Activated CD4-positive, alpha-beta memory T cell treated with anti-CD3 and anti-CD28 coated beads, Interleukin-2, amount 10 ng/mL, durations not matched to agents 7 days and 5 days (primary cell): Measurements from ENCODE around the gene PANX2. TPM values are rescaled to one million over a fixed set of nuclear protein-coding genes. Genes with fewer than 3 reads are reported as not detected.
"Not testable (repeated sequence)": the region's sequence is repeated elsewhere in the genome, so short reads cannot be mapped to it uniquely, and the experiment has no call there.

Experiments
- CTCF ChIA-PET: fragments of 350-600 bp; sonication (Branson Sonifier 250); formaldehyde crosslinking; loops from one replicate; lab custom pipeline; 2021; ENCODE audit warnings: antibody characterized with exemption, inconsistent platforms; lab: Charles Lee
- POLR2A ChIA-PET: fragments of 350-600 bp; sonication (Branson Sonifier 250); formaldehyde crosslinking; loops from one replicate; lab custom pipeline; 2021; ENCODE audit warnings: antibody characterized with exemption; lab: Charles Lee
- DNase-seq: peaks from one replicate; pipeline ENCODE4 v3.0.0-alpha.2; 2020
- H3K27ac Mint-ChIP-seq: one replicate; pipeline ENCODE4 v1.8.0; 2021; ENCODE audit warnings: mild to moderate bottlenecking, mixed read lengths
- H3K27me3 Mint-ChIP-seq: one replicate; pipeline ENCODE4 v1.8.0; 2021; ENCODE audit warnings: mixed read lengths
- H3K36me3 Mint-ChIP-seq: one replicate; pipeline ENCODE4 v1.8.0; 2021; ENCODE audit warnings: low read depth, mixed read lengths
- H3K4me1 Mint-ChIP-seq: one replicate; pipeline ENCODE4 v1.8.0; 2021; ENCODE audit warnings: mixed read lengths
- H3K4me3 Mint-ChIP-seq: one replicate; pipeline ENCODE4 v1.8.0; 2021; ENCODE audit warnings: mild to moderate bottlenecking, mixed read lengths
- H3K9me3 Mint-ChIP-seq: one replicate; pipeline ENCODE4 v1.8.0; 2021; ENCODE audit warnings: mixed read lengths
- total RNA-seq, 2 experiments: library from RNA; stranded (reverse); gene quantifications; one replicate each; pipeline ENCODE4 v1.2.3, GENCODE V29; 2021

The PANX2 gene
- total RNA-seq, 2 experiments from 2014 or later: 0.83 to 0.88 TPM

DNA sequence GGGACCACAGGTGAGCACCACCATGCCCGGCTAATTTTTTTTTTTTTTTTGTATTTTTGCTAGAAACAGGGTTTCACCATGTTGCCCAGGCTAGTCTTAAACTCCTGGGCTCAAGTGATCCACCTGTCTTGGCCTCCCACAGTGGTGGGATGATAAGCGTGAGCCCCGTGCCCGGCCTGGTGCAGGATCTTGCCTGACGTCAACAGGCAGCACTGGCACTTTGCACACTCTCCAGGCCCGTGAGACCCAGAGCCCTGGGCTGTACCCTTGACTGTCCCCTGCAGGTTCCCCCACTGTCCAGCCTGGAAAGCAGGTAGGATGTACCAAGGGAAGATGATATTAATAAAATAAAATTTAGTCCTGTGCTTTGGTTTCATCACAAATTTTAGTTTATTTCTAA lies 29.1 kb upstream of the PANX2 start:
- no peak for DNase-seq
- H3K4me3 Mint-ChIP-seq: no peak overlapping the region
- H3K27me3 Mint-ChIP-seq: peaks cover 26% of the 10 kb centered on the region
- no peak overlapping the region for H3K27ac Mint-ChIP-seq
- H3K9me3 Mint-ChIP-seq: no peaks in the 10 kb centered on the region
- no peaks in the 10 kb centered on the region for H3K36me3 Mint-ChIP-seq
- ChIA-PET CTCF (no interaction called here), POLR2A (no interaction called here)
- H3K4me1 Mint-ChIP-seq: peaks cover 2% of the 10 kb centered on the region

DNA sequence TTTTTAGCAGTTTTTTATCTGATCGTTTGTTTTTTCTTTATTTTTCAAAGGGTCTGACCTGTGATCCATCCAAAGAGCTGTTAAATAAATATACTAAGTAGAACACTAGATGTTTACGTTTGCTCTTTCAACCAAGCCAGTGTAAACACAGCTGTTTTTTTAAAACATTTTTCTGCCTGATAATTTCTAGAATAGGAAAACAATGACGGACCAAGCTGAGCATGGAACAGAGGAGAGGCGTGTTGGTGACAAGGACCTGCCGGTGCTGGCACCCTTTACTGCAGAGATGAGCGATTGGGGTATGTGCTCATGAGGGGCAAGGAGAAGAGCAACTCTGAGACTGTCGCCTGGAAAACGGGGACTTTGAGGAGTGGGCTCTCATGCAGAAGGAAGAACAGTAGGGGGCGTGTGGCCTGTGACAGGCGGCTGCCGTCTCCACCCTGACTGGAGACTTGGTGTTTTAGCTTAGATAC lies 28.6 kb upstream of the PANX2 start:
- H3K9me3 Mint-ChIP-seq: no peaks in the 10 kb centered on the region
- H3K4me1 Mint-ChIP-seq: peaks cover 2% of the 10 kb centered on the region
- POLR2A ChIA-PET: no interaction called here
- CTCF ChIA-PET: no interaction called here
- H3K36me3 Mint-ChIP-seq: no peaks in the 10 kb centered on the region
- DNase-seq: no peak
- no peak overlapping the region for H3K4me3 Mint-ChIP-seq
- H3K27ac Mint-ChIP-seq: no peak overlapping the region
- peaks cover 23% of the 10 kb centered on the region for H3K27me3 Mint-ChIP-seq

DNA sequence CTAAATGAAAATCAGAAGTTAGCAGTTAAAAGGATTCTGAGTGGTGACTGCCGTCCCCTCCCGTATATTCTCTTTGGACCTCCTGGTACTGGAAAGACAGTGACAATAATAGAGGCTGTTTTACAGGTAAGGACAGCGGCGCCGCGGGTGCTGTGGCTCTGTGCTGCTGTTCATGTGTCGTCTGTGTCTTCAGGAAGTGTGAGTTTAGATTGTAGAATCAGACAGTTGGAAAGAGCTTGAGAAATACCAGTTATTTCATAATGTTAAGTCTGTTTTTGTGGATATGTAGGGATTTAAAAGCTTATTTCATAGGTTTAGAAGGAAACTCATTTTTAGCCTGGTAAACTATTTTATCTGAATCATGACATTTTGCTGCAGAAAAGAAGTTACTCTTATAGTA lies 27.4 kb upstream of the PANX2 start:
- H3K27ac Mint-ChIP-seq: no peak overlapping the region
- no peak for DNase-seq
- peaks cover 20% of the 10 kb centered on the region for H3K27me3 Mint-ChIP-seq
- H3K4me3 Mint-ChIP-seq: no peak overlapping the region
- H3K9me3 Mint-ChIP-seq: no peaks in the 10 kb centered on the region
- H3K4me1 Mint-ChIP-seq: peaks cover 2% of the 10 kb centered on the region
- POLR2A ChIA-PET: no interaction called here
- CTCF ChIA-PET: interaction anchor here (1.0 kb wide), 1 partner anchor 374 kb away, joined by 3 read pairs; no protein-coding TSS in a partner anchor
- no peaks in the 10 kb centered on the region for H3K36me3 Mint-ChIP-seq

- Mint-ChIP-seq H3K9me3 (no peaks in the 10 kb centered on the region), H3K27ac (no peak overlapping the region), H3K4me1 (peaks cover 2% of the 10 kb centered on the region), H3K27me3 (peaks cover 17% of the 10 kb centered on the region), H3K4me3 (no peak overlapping the region), H3K36me3 (no peaks in the 10 kb centered on the region)
- DNase-seq: no peak
- ChIA-PET CTCF (no interaction called here), POLR2A (no interaction called here)
These were observed 26.4 kb upstream of the PANX2 start for GRCh38 chr22:50144005-50144614.

GRCh38 chr22:50145721-50146438 lies 24.7 kb upstream of the PANX2 start:
- Mint-ChIP-seq H3K4me1 (no peaks in the 10 kb centered on the region), H3K27ac (no peak overlapping the region), H3K27me3 (peaks cover 14% of the 10 kb centered on the region), H3K36me3 (no peaks in the 10 kb centered on the region), H3K9me3 (no peaks in the 10 kb centered on the region), H3K4me3 (no peak overlapping the region)
- ChIA-PET CTCF (no interaction called here), POLR2A (no interaction called here)
- no peak for DNase-seq

DNA sequence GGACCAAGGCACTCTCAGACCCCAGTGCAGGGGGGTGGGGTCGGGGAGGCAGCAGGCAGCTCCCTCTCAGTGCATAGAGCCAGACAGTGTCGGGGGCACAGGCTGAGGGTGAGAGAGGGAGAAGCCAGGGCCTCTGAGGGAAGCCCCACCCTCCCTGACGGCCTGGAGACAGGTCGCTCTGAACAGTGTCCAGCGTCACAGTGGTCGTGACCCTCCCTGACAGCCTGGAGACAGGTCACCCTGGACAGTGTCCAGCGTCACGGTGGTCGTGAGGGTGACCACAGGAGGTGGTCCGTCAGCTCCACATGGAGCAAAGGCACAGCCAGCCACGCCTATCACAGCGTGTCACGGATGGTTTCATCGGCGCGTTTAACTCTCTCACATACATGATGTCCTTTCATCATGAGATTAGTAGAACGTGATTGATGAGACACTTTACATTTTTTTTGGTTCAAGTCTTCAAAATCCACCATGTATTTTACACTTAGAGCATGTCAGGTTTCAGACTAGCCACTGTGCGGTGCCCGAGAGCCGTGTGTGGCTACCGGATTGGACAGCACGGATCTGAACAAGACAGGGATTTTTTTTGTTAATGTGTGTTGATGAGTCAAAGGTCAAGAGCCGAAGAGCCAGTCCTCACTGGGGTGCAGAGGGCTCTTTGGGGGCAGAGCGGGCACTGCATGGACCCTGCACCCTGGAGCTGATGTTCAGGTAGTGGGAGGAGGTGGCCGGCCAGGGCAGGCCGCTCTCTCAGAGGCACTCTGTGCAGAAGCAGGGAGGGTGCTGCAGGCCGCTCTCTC lies 23.9 kb upstream of the PANX2 start:
- no peaks in the 10 kb centered on the region for H3K9me3 Mint-ChIP-seq
- H3K27ac Mint-ChIP-seq: no peak overlapping the region
- H3K4me3 Mint-ChIP-seq: no peak overlapping the region
- no peaks in the 10 kb centered on the region for H3K4me1 Mint-ChIP-seq
- H3K27me3 Mint-ChIP-seq: peaks cover 14% of the 10 kb centered on the region
- H3K36me3 Mint-ChIP-seq: no peaks in the 10 kb centered on the region
- no peak for DNase-seq
- ChIA-PET POLR2A (no interaction called here), CTCF (interaction anchor here (0.6 kb wide), 1 partner anchor 8 kb away, joined by 3 read pairs; no protein-coding TSS in a partner anchor)

DNA sequence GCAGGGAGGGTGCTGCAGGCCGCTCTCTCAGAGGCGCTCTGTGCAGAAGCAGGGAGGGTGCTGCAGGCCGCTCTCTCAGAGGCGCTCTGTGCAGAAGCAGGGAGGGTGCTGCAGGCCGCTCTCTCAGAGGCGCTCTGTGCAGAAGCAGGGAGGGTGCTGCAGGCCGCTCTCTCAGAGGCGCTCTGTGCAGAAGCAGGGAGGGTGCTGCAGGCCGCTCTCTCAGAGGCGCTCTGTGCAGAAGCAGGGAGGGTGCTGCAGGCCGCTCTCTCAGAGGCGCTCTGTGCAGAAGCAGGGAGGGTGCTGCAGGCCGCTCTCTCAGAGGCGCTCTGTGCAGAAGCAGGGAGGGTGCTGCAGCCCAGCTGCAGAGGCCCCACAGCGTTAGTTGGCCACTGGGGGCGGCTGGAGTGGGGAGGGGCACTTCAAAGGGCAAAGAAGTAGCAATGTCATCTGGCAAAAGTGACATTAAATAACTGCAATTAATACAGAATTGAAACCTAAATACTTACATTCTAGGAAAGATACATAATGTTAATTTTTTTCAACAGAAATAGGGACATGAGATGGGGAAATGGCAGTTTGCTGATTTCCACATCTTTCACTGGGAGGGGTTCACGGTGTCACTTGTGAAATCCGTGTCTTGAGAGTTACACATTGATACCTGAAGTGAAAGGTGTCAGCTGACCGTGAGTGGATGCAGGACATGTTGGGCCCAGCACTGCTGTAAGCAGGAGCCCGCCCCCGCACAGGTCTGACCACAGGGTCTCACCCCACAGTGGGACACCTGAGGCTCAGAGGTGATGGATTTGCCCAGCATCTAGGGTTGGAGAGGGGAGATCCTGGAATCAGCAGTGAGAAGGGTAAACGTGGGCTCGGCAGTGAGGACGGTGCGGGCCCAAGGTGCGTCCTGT lies 23.0 kb upstream of the PANX2 start:
- DNase-seq, H3K27ac Mint-ChIP-seq, POLR2A ChIA-PET, H3K27me3 Mint-ChIP-seq, H3K4me3 Mint-ChIP-seq, H3K36me3 Mint-ChIP-seq, H3K4me1 Mint-ChIP-seq, H3K9me3 Mint-ChIP-seq: not testable (repeated sequence)
- CTCF ChIA-PET: interaction anchor here (0.6 to 3.4 kb wide), 10 partner anchors 9 to 380 kb away, joined by 3 to 18 read pairs (median 5); no protein-coding TSS in a partner anchor

GRCh38 chr22:50148166-50148500 lies 22.4 kb upstream of the PANX2 start:
- Mint-ChIP-seq H3K27ac (no peak overlapping the region), H3K27me3 (peaks cover 7% of the 10 kb centered on the region), H3K9me3 (no peaks in the 10 kb centered on the region), H3K4me1 (no peaks in the 10 kb centered on the region), H3K36me3 (no peaks in the 10 kb centered on the region), H3K4me3 (no peak overlapping the region)
- ChIA-PET CTCF (interaction anchor here (1.3 to 3.4 kb wide), 9 partner anchors 10 to 381 kb away, joined by 3 to 18 read pairs (median 6); no protein-coding TSS in a partner anchor), POLR2A (no interaction called here)
- DNase-seq: no peak

- CTCF ChIA-PET: interaction anchor here (0.6 to 3.4 kb wide), 13 partner anchors 9 to 382 kb away, joined by 3 to 18 read pairs (median 4); no protein-coding TSS in a partner anchor
- no peaks in the 10 kb centered on the region for H3K9me3 Mint-ChIP-seq
- H3K27me3 Mint-ChIP-seq: peaks cover 3% of the 10 kb centered on the region
- POLR2A ChIA-PET: interaction anchor here (1.2 kb wide), 1 partner anchor 62 kb away, joined by 5 read pairs; no protein-coding TSS in a partner anchor
- no peaks in the 10 kb centered on the region for H3K4me1 Mint-ChIP-seq
- H3K27ac Mint-ChIP-seq: no peak overlapping the region
- H3K4me3 Mint-ChIP-seq: no peak overlapping the region
- DNase-seq: peak; percentile 79
- no peaks in the 10 kb centered on the region for H3K36me3 Mint-ChIP-seq
These were observed 21.4 kb upstream of the PANX2 start for GRCh38 chr22:50148991-50149721.

DNA sequence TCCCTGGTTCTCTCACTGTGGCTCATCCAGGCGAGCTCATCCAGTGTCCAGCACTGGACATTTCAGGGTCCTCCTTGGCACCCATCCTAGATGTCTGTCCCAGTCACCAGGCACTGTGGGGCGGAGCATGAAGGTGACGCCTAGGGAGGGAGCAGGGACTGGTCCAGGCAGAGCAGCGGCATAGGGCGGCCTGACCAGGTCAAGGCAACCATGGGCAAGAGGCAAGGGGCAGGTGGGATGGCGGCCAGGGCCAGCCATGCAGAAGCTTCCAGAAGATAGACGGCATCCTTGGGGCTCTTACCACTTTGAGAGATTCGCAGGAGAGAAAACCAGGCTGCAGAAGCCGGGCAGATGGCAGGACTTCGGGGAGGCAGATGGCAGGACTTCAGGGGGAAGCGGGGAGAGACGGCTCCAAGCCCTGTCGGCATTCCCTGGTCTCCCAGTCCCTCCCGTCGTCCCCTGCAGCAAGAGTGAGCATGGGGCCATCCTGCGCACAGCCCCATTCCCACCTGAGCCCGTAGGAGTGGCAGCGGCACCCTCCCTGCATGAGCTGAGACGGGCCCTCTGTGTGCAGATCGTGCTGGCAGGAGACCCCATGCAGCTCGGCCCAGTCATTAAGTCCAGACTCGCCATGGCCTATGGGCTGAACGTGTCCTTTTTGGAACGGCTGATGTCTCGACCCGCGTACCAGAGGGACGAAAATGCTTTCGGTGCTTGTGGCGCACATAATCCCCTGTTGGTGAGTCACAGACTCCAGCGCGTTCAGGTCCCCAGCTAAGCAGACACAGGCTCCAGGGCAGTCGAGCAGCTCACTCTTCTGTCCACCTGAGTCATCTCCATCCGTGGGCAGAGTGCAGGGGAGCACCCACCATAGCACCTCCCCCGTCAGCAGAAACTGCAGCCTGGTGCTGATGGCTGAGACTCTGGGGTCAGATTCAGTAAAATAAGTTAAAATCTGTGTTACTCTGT lies 20.1 kb upstream of the PANX2 start:
- Mint-ChIP-seq H3K4me1 (no peaks in the 10 kb centered on the region), H3K27me3 (peaks cover 3% of the 10 kb centered on the region), H3K9me3 (no peaks in the 10 kb centered on the region), H3K27ac (no peak overlapping the region), H3K36me3 (no peaks in the 10 kb centered on the region), H3K4me3 (no peak overlapping the region)
- ChIA-PET POLR2A (interaction anchor here (1.2 kb wide), 1 partner anchor 61 kb away, joined by 5 read pairs; no protein-coding TSS in a partner anchor), CTCF (interaction anchor here (0.9 to 3.4 kb wide), 4 partner anchors 22 to 61 kb away, joined by 3 to 18 read pairs (median 11); no protein-coding TSS in a partner anchor)
- DNase-seq: no peak
